Stimulated activated CD4-positive, alpha-beta T cell treated with anti-CD3 and anti-CD28 coated beads, Interleukin-1b, Interleukin-23, amount 100 ng/mL, for 48 hours (primary cell): ENCODE measurements around the gene UMOD.
"Not testable (repeated sequence)": the region's sequence is repeated elsewhere in the genome, so short reads cannot be mapped to it uniquely, and the experiment has no call there.

Experiments
- DNase-seq: peaks from one replicate; pipeline ENCODE4 v3.0.0-alpha.2; 2020

UMOD gene

DNA sequence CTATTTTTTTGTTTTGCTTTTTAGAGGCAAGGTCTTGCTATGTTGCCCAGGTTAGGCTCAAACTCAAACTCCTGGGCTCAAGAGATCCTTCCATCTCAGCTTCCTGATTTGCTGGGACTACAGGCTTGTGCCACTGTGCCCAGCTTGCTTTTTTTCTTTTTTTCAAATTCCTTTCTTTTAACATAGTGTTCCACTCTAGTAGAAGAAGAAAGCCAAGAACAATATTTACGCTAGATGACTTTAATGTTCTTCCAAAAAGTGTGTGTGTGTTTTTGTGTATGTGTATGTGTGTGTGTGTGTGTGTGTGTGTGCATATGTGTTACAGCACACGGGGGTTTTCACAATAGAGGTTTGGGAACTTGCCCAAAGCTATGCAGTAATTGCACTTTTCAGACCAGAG, 10.7 kb upstream of the UMOD start:
- DNase-seq = no peak

DNA sequence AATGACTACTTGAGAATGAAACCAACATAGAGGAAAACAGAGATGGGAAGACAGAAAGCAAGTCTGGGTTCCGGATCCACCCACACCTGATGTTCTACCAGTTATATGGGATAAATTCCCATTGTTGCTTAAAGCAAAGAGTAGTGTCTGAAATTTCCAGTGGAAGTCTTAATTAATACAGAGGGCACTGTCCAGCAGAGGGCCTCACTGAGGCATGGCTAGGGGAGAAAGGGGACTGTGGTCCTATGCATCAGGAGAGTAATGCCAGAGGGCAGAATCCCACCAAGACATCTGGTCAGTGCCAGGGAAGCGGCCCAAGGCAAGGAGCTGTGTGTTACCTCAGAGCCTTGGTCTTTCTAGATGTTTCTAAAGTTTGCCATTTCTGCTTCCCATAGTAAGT, 7.5 kb upstream of the UMOD start:
- no peak for DNase-seq

DNA sequence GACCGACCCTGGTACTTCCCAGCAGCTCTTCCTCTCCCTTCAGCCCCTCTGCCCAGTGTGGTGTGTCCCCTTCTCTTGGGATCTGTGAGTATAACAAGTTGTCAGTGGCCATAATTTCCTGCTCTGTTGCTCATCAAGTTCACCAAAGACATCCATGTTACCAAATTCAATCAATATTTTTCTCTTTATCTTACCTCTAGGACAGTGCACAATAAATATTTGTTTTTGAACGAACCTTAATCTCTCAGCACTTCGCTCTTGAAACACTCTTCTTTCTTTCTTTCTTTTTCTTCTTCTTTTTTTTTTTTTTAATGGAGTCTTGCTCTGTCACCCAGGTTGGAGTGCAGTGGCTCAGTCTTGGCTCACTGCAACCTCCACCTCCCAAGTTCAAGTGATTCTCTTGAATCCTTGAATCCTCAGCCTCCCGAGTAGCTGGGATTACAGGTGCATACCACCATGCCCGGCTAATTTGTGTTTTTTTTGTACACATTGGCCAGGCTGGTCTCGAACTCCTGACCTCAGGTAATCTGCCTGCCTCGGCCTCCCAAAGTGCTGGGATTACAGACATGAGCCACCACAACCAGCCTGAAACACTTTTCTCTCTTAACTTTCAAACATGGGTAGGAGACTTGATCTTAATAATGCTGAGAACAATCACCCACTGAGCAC, 2.7 kb upstream of the UMOD start:
- no peak for DNase-seq

DNA sequence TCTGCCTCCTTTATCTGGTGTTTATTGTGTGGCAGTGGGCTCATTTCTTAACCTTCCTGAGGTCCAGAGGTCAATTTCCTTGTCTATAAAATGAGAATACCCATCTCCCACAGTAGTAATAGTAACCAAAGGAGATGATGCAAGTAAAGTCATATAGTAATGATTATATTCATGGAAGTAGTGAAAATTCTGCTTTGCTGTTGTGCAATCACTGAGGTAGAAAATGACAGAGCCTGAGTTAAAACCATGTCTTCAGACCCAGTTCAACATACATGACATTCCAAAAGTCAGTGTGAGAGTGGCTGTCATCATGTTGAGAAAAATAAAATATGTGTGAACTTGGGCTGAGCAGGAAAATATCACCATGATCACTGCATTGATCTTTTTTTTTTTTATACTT, 864 bp upstream of the UMOD start:
- no peak for DNase-seq

DNA sequence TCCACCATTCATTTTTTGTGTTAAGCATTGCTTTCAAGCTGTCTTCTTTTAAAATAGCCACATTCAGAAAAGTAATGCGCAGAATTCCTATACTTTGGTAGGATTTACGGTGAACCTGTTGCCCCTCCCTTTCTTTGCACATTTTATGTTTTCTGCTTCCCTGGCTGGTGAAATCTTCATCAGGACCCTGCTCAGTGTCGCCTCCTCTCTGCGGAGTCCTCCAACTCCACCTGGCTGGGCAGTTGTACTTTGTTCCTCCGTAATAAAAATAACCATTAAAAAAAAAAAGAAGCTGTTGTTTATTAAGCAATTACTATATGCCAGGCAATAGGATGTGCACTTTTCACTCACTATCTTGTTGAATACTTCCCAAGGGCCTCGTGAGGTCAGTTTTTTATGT, 2.9 kb downstream of the UMOD start:
- DNase-seq = no peak

DNA sequence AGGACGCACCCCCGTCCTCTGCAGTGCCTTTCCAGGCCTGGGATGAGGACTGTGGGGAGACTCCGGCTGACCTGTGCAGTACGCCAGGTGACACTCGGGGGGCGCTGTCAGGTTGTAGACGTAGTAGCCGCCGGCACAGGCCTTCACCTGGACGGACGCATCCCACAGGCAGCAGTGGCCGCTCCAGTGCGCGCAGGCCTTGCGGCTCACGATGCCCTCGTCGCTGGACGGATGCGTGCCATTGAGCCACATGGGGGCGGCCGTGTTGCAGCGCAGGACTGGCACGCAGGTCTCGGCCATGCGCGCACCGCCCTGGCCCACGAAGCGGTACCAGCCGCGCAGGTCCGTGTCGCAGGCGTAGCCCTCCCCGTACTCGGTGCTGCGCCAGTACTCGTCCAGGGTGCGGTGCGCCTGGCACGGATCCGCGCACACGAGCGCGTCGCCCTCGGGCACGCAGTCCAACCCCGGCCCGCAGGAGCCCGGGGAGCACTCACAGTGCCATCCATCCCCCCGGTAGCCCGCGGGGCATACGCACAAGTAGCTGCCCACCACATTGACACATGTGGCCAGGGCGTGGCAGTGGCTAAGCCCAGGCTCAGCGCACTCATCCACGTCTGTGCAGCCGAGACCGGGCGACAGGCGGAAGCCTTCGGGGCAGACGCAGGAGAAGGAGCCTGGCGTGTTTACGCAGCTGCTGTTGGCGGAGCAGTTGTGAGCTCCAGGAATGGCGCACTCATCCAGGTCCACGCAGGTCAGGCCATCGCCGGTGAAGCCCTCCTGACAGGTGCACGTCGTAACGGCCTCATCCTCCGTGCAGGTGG, 3.9 kb downstream of the UMOD start:
- no peak for DNase-seq

DNA sequence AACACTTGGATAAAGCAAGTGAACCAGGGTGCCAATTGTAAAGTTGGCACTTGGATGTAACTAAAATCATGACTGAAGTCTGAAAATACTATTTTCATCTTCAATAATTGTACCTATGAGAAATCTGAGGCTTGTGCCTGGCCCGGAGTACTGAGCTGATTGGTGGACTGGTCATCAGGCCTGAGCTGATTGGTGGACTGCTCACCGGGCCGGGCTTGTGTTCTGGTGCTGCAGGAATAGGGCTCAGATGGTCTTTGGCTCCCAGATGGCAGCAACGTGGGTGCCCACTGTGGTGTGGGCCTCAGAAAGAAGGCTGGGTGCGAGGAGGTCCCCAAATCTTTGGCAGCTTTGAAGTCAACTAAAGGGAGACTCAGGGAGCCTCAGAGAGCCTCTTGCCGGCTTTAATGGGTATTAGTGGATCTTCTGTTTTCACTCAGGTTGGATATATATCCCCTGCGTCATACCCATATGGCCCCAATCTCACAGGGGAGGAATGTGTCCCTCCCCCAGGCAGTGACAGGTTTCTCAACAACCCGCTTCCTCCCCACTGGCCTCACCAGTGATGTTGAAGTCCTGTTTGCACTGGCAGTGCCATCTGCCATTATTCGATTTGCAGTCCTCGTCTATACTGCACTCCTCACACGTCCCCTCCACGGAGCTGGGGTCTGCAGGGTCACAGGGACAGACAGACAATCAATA, 4.7 kb downstream of the UMOD start:
- DNase-seq = no peak

DNA sequence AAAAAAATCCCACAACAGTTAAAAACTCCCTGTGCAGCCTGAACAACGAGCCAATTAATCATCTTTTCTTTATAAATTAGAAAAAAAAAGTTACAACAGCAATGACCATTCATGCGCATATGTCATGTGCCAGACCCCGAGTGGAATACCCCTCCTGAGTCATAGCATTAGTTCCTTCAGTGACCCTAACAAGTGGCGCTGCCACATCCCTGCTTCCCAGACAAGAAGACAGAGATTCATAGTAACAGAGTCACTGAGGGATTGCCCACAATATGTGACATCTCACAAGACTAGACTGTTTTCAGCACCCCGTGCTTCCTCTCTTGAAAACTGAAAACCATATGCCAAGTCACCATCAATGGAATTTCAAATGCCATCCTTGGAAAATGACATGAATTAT, 7.9 kb downstream of the UMOD start:
- DNase-seq = no peak

DNA sequence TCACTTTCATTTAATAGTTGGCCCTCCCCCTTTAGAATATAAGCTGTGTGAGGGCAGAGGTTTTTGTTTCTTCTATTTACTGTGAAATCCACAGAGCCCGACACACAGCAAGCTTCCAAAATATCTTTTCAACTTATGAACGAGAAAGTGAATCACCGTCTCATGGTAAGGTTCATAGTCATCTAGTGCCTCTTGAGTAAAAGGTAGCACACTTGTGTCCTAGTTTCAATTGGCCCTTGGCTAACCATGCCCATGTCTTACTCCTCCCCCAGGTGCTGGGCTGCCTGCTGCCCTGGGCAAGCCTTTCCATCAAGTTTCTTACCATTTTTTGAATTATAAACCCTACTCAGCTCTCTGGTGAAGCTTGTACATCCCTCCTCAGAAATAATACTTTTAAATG, 12.8 kb downstream of the UMOD start:
- DNase-seq = no peak

DNA sequence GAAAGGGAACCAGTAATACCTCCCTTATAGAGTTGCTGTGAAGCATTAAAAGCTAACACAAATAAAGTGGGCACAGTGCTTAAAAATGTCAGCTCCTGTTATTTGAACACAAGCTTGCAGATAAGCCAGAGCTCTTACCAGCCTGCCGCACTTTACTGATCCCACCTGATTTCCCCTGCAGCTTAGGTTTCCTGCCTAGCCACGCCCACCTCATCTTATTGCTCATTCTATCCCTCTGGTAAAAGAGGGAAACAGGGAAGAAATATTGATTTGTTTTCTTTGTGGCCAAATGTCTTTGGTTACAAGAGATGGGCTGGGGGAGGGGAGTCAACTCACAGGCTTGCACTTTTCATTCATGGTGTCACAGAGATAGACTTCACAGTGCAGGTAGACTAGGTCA, 15.6 kb downstream of the UMOD start:
- DNase-seq = no peak

DNA sequence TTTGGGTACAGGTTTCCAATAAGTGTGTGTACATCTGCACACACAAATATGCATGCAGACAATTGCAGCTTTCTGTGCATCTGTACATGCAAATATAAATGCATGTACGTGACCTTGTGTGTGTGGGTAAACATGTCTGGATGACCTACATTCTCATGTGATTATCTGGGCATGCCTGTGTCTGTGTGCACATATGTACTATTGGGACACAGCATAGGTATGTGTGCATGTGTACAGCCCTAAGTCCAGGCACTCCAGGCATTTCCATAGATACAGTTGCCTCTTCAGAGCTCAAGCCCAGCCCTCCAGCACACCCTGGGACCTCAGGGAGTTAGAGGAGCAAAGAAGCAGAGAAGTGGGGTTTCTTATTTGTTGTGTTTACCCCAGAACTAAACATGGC, 18.1 kb downstream of the UMOD start:
- DNase-seq = no peak

DNA sequence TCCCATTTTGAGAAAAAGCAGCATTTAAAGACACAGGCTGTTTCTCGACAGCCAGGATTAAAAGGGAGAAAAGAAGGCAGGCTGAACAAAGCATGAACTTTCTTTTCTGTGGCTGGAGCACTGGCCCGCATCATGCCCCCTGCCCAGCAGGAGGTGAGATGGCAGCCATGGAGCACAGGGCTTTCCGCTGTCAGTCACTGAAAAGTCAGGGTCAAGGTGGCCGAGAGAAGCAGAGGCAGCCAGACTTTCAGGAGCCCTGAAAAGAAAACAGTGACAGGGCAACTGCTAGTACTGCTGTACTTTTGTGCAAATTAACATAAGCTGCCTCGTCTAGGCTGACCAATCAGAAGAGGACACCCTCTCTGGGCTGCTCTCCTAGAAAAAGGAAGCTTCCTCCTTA, 19.4 kb downstream of the UMOD start:
- no peak for DNase-seq

DNA sequence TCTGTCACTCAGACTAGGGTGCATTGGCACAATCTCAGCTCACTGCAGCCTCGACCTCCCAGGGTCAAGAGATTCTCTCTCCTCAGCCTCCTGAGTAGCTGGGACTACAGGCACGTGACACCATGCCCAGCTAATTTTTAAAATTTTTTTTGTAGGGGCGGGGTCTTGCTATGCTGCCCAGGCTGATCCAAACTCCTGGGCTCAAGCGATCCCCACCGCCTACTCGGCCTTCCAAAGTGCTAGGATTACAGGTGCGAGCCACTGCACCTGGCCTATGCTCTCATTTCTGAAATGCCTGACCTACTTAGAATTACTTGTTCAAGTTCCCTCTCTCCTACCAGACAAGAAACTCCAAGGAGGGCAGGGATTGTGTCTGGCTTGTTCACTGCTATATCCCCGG, 20.1 kb downstream of the UMOD start:
- DNase-seq = no peak

DNA sequence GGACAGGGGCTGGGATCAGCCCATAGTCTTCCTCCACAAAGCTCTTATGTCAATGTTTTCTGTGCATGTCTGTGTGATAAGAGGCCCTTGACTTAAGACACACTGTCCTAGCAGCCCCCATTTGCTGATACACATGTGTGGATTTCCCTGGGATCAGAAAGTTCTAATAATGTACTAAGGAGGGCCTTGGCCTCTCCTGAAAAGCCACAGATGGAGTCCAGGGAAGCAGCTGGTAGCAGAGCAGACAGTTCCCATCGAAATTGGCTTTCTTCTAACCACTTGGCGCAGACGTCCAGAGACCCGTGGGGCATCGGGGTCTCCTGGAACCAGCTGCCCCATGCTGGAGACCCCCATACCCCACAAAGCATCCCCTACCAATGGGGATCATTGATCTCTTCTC, 20.9 kb downstream of the UMOD start:
- DNase-seq = no peak

DNA sequence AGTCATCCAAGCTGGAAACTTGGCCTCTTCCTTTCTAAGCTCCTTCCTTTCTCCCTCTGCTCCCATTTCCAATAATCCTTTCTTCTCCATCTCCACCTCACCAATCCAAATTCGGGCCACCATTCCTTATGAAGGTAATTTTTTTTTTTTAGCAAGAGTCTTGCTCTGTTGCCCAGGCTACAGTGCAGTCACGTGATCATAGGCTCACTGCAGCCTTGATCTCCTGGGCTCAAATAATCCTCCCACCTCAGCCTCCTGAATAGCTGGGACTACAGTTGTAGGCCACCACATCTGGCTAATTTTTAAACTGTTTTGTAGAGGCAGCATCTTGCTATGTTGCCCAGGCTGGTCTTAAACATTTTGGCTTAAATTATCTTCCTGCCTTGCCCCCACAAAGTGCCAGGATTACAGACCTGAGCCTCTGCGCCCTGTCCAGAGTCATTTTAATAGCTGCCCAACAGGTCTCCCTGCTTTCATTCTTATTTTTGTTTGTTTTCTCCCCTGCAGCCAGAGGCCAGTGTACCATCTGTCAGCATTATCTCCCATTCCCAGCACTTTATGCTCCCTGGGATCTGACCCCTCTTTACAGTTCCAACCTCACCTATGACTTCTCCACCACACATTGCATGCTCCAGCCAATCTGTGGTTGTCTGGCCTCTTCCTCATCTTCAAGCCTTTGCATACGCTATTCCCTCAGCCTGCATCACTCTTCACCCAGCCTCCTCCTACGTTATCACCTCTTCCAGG, 22.9 kb downstream of the UMOD start:
- no peak for DNase-seq

DNA sequence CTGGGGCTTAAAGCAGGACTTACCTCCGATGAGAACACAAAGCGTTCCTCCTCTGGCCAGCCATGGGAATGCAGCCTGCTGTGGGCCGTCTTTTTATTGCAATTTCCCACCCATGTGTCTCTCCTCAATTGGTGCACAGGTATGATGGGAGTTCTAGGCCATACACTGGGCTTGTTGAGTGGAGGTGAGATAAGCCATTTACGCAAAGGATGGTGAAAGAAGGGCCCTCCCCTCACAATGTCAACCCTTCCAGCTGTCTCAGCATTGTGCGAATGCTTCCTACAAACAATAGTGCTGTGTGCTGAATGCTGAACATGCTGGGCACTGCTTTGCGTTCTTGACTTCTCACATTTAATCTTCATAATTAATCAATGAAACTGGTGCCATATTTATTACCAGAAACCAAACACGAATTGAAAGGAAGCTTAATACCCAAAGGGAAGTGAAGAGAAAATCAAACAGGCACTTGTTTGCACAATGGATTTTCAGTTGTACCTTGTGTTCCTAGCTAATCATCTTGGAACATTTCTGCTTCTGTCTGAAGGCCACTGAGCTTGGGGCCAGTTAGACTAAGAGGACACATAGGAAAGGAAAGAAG, 25.0 kb downstream of the UMOD start, which contains the start of gene GP2:
GP2 (minus strand) TSS at position 70 of the 598 bp plus-strand sequence. CDS start 1,082 bp downstream, outside the sequence.
- DNase-seq = no peak

DNA sequence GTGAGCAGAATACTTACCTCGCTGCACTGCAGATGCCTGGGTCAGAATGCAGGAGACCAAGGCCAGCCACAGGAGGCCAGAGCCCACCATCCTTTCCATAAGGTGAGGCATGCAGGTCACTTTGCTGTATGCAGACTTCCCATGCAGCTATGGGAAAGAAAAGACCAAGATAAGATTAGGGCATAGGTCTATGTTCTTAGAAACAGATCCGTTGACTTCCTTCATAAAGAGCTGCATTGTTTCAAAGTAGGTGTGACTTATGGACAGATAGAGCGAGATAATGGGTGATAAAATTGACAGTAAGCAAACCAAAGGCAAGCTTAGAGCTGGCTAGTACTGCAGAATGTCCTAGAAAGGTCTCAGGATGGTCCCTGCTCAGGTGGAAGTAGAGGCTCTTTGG, 26.2 kb downstream of the UMOD start:
- DNase-seq = no peak

DNA sequence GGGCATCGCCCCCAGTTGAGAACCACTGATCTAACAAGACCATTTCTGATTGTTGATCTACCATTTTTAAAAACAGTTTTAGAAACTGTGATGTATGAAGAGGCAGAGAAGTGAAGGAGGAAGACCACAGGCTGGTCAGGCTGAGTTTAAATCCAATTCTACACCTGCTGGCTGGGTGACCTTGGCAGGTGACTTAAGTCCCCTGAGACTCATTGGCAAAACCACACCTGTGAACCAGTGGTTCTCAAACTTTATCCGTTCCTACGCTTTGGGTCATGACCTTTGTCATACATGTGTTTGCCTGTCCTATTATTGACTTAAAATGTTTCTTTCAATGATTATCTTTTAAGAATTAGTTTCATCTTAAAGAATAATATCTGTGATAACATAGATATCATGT, 27.5 kb downstream of the UMOD start:
- no peak for DNase-seq

DNA sequence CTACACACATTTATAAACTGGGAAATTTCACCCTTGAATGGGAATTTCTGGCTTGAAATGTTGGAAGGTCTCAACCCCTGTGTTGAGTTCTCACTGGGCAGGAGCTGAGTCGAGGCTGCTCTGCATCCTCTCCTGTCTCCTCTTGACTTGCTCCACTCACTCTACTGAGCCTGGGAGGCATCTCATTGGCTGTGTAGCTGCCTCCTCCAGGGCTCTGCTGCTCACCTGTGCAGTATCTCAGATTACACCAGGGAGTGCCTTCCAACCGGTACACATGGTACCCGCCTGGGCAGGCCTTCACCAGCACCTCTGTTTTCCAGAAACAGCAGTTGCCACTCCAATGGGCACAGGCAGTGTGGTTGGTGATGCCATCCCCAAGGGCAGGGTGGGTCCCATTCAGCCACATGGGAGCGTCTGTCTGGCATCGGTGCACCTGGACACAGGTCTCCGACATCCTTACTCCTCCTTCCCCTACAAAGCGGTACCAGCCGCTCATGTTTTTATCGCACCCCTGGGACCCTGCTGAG, 28.9 kb downstream of the UMOD start:
- no peak for DNase-seq

DNA sequence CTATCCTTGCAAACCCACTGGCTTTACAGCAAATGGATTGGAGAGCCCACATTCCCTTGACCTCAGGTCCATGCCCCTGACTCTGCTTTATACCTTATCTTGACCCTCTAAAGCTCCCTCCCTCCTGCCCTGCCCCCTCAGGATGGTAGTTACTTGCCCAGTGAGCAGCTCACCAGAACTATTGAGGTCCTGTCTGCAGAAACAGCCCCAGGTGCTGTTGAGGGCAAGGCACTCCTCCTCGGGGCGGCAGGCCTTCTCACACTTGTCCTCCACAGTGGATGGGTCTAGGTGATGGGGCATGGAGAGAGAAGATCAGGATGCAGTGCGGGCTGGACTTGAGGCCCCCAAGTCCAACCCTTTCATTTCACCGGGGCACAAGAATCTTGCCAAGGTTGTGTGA, 29.8 kb downstream of the UMOD start:
- no peak for DNase-seq

DNA sequence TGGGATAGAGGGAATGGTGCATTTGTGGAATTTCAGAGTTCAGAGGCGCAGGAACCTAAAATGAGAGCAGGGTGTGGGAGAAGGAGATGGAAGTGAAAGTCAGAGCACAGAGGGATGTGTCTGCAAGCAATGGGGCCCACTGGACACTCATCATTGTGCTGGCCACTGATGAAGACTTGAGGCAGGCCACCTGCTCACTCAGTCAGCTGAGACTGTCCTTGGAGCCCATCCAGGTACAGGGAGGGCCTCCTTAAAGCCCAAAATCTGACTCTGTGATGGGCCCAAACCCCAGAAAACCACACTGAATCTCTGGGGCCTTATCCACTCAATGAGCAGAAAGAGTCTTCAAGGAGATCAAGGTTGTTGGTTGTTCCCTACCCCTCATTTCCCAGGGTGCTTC, 30.8 kb downstream of the UMOD start:
- no peak for DNase-seq

DNA sequence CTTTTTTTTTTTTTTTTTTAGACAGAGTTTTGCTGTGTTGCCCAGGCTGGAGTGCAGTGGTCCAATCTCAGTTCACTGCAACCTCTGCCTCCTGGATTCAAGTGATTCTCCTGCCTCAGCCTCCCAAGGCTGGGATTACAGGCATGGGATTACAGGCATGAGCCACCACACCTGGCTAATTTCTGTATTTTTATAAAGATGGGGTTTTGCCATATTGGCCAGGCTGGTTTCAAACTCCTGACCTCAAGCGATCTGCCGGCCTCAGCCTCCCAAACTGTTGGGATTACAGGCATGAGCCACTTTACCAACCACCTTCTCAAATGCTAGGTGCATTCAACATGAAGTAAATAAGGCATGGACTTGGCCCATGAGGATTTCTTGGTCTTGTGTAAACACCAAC, 31.5 kb downstream of the UMOD start:
- DNase-seq = not testable (repeated sequence)

DNA sequence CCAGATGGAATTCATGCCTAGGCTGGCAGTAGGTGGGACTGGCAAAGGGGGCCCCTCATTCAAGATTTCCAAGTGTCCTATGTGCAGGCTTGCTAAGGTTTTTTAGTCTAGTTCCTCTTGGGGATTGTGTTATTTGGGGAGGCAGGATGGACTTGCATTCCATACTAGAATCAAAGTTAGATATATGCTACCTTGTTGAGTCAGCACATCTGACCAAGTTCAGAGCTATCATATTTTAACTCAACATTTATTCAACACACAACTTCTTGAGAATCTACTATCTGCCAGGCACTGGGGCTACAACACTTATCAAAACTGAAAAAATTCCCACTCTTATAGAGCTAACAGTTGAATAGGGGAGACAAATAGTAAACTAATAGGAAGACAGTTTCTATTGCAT, 31.9 kb downstream of the UMOD start:
- no peak for DNase-seq
